ENCODE results near the gene SNX8.

The SNX8 gene

DNA sequence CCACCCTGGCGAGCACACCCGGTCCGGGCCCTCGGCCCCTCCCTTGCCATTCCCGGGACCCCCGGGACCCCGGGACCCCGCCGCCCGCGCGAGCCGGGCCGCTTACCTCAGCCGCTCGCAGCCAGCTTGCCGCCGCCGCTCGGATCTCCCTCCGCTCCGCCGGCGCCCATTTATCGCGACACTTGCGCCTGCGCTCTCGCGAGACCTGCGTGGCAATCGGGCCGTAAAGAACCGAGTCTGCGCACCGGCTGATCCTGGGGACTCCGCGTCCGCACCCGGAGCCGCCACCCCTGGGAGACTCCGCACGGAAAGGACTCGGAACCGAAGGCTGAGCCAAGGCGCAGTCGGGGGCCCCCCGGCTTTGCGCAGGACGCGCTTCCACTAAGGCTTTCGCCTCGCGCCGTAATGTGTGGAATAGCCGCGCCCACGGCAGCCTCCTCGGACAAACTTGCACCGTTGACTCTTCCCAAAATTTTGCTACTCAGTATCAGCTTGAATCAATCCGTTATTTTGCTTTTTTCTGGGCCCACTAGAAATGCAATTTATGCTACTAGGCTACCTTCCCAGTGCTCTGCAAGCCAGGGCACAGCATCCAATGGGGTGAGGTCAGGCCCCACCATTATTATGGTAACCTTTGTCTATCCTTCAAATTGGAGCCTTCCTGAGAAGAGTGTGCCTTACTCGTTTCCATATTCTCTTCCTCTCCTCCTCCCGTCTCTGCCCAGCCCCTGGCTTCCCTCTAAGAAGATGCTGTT lies 81.3 kb downstream of the SNX8 start, which contains the start of gene MAD1L1:
TSS of gene MAD1L1 (minus strand) at position 180 of the 755 bp plus-strand sequence. CDS start 2,812 bp downstream, outside the sequence.
- DNase-seq (ENCODE audit: low read depth, low spot score) = peak; percentile 21
- H3K4me3 ChIP-seq (ENCODE audit: low read depth, low read length) = peak within 1 kb of the TSS; percentile 79
- ChIA-PET POLR2A (interaction anchor here (0.6 to 1.6 kb wide), 7 partner anchors 9 to 320 kb away, joined by 3 to 4 read pairs (median 3); partner anchors contain the start of genes EIF3B, MRM2 and NUDT1), CTCF (interaction anchor here (0.9 to 2.2 kb wide), 4 partner anchors 9 to 659 kb away, joined by 3 to 20 read pairs (median 3); partner anchors contain the start of genes MRM2 and NUDT1)
- TF ChIP-seq, protein P1, sequence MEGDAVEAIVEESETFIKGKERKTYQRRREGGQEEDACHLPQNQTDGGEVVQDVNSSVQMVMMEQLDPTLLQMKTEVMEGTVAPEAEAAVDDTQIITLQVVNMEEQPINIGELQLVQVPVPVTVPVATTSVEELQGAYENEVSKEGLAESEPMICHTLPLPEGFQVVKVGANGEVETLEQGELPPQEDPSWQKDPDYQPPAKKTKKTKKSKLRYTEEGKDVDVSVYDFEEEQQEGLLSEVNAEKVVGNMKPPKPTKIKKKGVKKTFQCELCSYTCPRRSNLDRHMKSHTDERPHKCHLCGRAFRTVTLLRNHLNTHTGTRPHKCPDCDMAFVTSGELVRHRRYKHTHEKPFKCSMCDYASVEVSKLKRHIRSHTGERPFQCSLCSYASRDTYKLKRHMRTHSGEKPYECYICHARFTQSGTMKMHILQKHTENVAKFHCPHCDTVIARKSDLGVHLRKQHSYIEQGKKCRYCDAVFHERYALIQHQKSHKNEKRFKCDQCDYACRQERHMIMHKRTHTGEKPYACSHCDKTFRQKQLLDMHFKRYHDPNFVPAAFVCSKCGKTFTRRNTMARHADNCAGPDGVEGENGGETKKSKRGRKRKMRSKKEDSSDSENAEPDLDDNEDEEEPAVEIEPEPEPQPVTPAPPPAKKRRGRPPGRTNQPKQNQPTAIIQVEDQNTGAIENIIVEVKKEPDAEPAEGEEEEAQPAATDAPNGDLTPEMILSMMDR (IDR thresholded peaks at IDR 0.05; ENCODE audit: insufficient read depth, low read length, missing control alignments) = no peak

GRCh38 chr7:2231992-2232765 lies 82.1 kb downstream of the SNX8 start:
- DNase-seq (ENCODE audit: low read depth, low spot score) = no peak
- TF ChIP-seq, protein P1 (IDR thresholded peaks at IDR 0.05; ENCODE audit: insufficient read depth, low read length, missing control alignments) = no peak
- ChIA-PET POLR2A (interaction anchor here (0.6 to 1.6 kb wide), 6 partner anchors 17 to 319 kb away, joined by 3 to 4 read pairs (median 3); partner anchors contain the start of gene EIF3B), CTCF (interaction anchor here (0.7 to 2.2 kb wide), 4 partner anchors 10 to 116 kb away, joined by 3 to 20 read pairs (median 3); partner anchors contain the start of genes MRM2 and NUDT1)
- peak overlapping the region; percentile 79 for H3K4me3 ChIP-seq (ENCODE audit: low read depth, low read length)

GRCh38 chr7:2230882-2231281 lies 83.4 kb downstream of the SNX8 start:
- TF ChIP-seq, protein P1 (IDR thresholded peaks at IDR 0.05; ENCODE audit: insufficient read depth, low read length, missing control alignments) = no peak
- no peak for DNase-seq (ENCODE audit: low read depth, low spot score)
- CTCF ChIA-PET = interaction anchor here (0.7 to 1.6 kb wide), 2 partner anchors 12 to 117 kb away, joined by 3 to 4 read pairs; no protein-coding TSS in a partner anchor
- no peak overlapping the region; the same call in 1 of the 2 replicates for H3K4me3 ChIP-seq (ENCODE audit: low read depth, low read length)
- POLR2A ChIA-PET = no interaction called here

GRCh38 chr7:2230226-2230625 lies 84.0 kb downstream of the SNX8 start:
- CTCF ChIA-PET = interaction anchor here (0.7 to 0.9 kb wide), 2 partner anchors 19 to 118 kb away, joined by 3 to 4 read pairs; no protein-coding TSS in a partner anchor
- no peak for DNase-seq (ENCODE audit: low read depth, low spot score)
- H3K4me3 ChIP-seq (ENCODE audit: low read depth, low read length) = no peak overlapping the region
- POLR2A ChIA-PET = no interaction called here
- TF ChIP-seq, protein P1 (IDR thresholded peaks at IDR 0.05; ENCODE audit: insufficient read depth, low read length, missing control alignments) = no peak

DNA sequence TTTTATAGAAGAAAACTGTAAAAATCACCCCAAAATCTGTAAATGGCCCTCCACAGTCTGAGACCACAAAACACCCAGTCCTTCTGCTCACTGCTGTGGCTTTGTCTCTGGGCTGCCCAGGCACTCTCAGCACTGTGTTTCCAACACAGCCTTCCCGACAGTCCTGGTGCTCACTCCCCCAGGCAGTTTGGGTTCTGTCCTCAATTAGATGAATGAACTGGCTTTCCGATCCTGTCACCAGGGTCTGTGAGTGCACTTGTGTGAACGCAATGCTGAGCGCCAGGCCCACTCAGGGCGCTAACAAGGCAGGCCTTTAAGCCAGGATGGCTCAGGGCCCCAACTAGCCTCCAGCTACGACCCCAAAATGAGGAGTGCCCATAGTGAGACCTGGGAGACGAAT lies 84.8 kb downstream of the SNX8 start:
- no peak overlapping the region for H3K4me3 ChIP-seq (ENCODE audit: low read depth, low read length)
- DNase-seq (ENCODE audit: low read depth, low spot score) = no peak
- TF ChIP-seq, protein P1 (IDR thresholded peaks at IDR 0.05; ENCODE audit: insufficient read depth, low read length, missing control alignments) = no peak
- CTCF ChIA-PET = interaction anchor here (0.9 kb wide), 1 partner anchor 18 kb away, joined by 3 read pairs; no protein-coding TSS in a partner anchor
- POLR2A ChIA-PET = no interaction called here
